Lower lobe of right lung (tissue), 2 donors: ENCODE measurements around the gene IKBIP. TPM values are rescaled to one million over a fixed set of nuclear protein-coding genes. Genes with fewer than 3 reads are reported as not detected.

Experiments used
- ATAC-seq, 2 donors: fragments of 200-7000 bp; cut with Tn5 transposase; one replicate each; pipeline ENCODE4 v1.9.1; 2020 to 2022; ENCODE audit warnings: mild to moderate bottlenecking in 2 of 2, moderate library complexity in 2 of 2
- DNase-seq: peaks from one replicate; pipeline ENCODE4 v3.0.0-alpha.2; 2020
- H3K27ac ChIP-seq: fragments of 200-600 bp; one replicate; pipeline ENCODE4 v1.8.0; 2022
- H3K27me3 ChIP-seq: fragments of 200-600 bp; one replicate; pipeline ENCODE4 v1.8.0; 2022; ENCODE audit warnings: low read depth
- H3K36me3 ChIP-seq: fragments of 200-600 bp; one replicate; pipeline ENCODE4 v1.8.0; 2022; ENCODE audit warnings: mild to moderate bottlenecking
- H3K4me1 ChIP-seq: fragments of 200-600 bp; one replicate; pipeline ENCODE4 v1.8.0; 2022
- H3K4me3 ChIP-seq: fragments of 200-600 bp; one replicate; pipeline ENCODE4 v1.8.0; 2022; ENCODE audit warnings: mild to moderate bottlenecking
- H3K9me3 ChIP-seq: fragments of 200-600 bp; one replicate; pipeline ENCODE4 v1.8.0; 2022
- intact Hi-C: fragments of 100-400 bp; cut with DNase I; formaldehyde crosslinking; loops from one replicate; pipeline ENCODE4 v1.11.0; 2022
- total RNA-seq: library from RNA; stranded (reverse); fragmentation: NEBNext Ultra II Directional; extraction: Animal tissue kit (Norgen Biotek cat#: 25700); gene quantifications from one replicate; pipeline ENCODE4 v1.2.1, GENCODE V29; 2021
- TF ChIP-seq, protein P1 (sequence below): fragments of 200-600 bp; IDR thresholded peaks from one replicate; pipeline ENCODE4 v1.8.0; 2022; ENCODE audit warnings: antibody characterized with exemption, mild to moderate bottlenecking
- donor health status: DM: no; HTN: yes; CAD: no; lungs with severe emphysema.

The IKBIP gene
- total RNA-seq, 1 donor from 2014 or later, result 13.4 TPM

DNA sequence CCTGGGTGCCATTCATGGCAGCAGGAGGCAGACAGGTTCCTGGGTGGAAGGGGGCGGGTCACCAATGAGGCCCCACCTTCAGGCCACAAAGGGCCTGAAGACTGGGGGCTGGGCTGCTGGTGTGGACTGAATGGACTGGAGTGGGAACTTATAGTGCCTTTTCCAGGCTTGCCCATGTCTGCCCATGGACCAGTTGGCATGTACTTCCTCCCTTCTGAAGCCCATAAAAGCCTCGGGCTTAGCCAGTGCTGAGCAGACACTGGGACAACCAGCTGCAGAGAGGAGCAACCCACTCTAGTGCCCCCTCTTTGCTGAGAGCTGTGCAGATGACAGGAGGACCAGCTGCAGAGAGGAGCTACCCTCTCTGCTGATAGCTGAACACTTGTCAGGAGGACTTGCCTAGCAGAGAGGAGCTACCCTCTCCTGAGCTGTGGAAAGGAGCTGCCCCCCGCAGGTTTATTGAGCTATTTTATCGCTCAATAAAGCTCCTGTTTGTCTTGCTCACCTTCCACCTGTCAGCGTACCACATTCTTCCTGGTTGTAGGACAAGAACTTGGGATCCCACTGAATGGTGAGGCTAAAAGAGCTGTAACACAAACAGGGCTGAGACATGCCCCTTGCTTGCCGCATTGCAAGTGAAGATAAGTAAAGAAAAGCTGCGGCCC lies 34.5 kb upstream of the IKBIP start:
- Histone ChIP-seq H3K9me3 (no peaks in the 10 kb centered on the region), H3K4me1 (no peaks in the 10 kb centered on the region), H3K27me3 (no peaks in the 10 kb centered on the region), H3K27ac (no peak overlapping the region), H3K4me3 (no peak overlapping the region), H3K36me3 (peaks cover 95% of the 10 kb centered on the region)
- DNase-seq (no peak), ATAC-seq (peak in 1 of 2 donors; percentile 23)
- intact Hi-C loops, result no loop called here
- TF ChIP-seq, protein P1, sequence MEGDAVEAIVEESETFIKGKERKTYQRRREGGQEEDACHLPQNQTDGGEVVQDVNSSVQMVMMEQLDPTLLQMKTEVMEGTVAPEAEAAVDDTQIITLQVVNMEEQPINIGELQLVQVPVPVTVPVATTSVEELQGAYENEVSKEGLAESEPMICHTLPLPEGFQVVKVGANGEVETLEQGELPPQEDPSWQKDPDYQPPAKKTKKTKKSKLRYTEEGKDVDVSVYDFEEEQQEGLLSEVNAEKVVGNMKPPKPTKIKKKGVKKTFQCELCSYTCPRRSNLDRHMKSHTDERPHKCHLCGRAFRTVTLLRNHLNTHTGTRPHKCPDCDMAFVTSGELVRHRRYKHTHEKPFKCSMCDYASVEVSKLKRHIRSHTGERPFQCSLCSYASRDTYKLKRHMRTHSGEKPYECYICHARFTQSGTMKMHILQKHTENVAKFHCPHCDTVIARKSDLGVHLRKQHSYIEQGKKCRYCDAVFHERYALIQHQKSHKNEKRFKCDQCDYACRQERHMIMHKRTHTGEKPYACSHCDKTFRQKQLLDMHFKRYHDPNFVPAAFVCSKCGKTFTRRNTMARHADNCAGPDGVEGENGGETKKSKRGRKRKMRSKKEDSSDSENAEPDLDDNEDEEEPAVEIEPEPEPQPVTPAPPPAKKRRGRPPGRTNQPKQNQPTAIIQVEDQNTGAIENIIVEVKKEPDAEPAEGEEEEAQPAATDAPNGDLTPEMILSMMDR, result no peak

GRCh38 chr12:98678236-98678945 lies 33.8 kb upstream of the IKBIP start:
- Histone ChIP-seq H3K36me3 (peaks cover 94% of the 10 kb centered on the region), H3K4me1 (no peaks in the 10 kb centered on the region), H3K4me3 (no peak overlapping the region), H3K9me3 (no peaks in the 10 kb centered on the region), H3K27ac (no peak overlapping the region), H3K27me3 (no peaks in the 10 kb centered on the region)
- TF ChIP-seq, protein P1, result no peak
- intact Hi-C loops, result no loop called here
- ATAC-seq, result no peak
- DNase-seq, result no peak

- intact Hi-C loops, result no loop called here
- no peaks in the 10 kb centered on the region for H3K27me3 ChIP-seq
- H3K27ac ChIP-seq, result no peak overlapping the region
- ATAC-seq, result no peak
- H3K36me3 ChIP-seq, result peaks cover 79% of the 10 kb centered on the region
- H3K9me3 ChIP-seq, result no peaks in the 10 kb centered on the region
- DNase-seq, result no peak
- no peaks in the 10 kb centered on the region for H3K4me1 ChIP-seq
- TF ChIP-seq, protein P1, result no peak
- H3K4me3 ChIP-seq, result no peak overlapping the region
Observed at GRCh38 chr12:98674841-98675240, 30.3 kb upstream of the IKBIP start.

DNA sequence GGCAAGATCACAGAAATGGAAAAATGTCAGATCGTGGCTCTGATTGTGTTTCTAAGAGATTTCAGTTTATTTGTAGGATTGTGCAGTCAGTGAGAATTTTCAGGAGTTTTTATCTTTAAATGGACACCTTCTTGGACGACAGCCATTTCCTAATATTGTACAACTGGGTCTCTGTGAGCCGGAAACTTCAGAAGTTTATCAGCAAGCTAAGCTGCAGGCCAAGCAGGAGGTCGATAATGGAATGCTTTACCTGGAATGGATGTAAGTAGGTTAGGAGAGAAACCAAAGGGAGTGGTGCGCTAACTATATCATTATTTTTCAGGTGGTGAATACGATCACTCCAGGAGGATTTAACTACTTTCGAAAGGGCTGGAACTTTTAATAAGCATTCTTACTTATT lies 26.9 kb upstream of the IKBIP start:
- TF ChIP-seq, protein P1, result no peak
- Histone ChIP-seq H3K4me3 (no peak overlapping the region), H3K27ac (no peak overlapping the region), H3K27me3 (no peaks in the 10 kb centered on the region), H3K36me3 (peaks cover 79% of the 10 kb centered on the region), H3K9me3 (no peaks in the 10 kb centered on the region), H3K4me1 (no peaks in the 10 kb centered on the region)
- intact Hi-C loops, result no loop called here
- ATAC-seq (no peak), DNase-seq (no peak)

- Histone ChIP-seq H3K27ac (no peak overlapping the region), H3K4me3 (no peak overlapping the region), H3K36me3 (peaks cover 80% of the 10 kb centered on the region), H3K27me3 (no peaks in the 10 kb centered on the region), H3K9me3 (no peaks in the 10 kb centered on the region), H3K4me1 (no peaks in the 10 kb centered on the region)
- intact Hi-C loops, result no loop called here
- no peak for ATAC-seq
- no peak for DNase-seq
- TF ChIP-seq, protein P1, result no peak
Observed at GRCh38 chr12:98669751-98670150, 25.2 kb upstream of the IKBIP start.
